Measurements from ENCODE around the gene SLC35A5. TPM values are rescaled to one million over a fixed set of nuclear protein-coding genes. Genes with fewer than 3 reads are reported as not detected.
A peak's percentile ranks its signal among the peaks of the same experiment; 100 is the strongest.

The SLC35A5 gene
- total RNA-seq, 2 donors from 2014 or later = 16.4 to 16.5 TPM

DNA sequence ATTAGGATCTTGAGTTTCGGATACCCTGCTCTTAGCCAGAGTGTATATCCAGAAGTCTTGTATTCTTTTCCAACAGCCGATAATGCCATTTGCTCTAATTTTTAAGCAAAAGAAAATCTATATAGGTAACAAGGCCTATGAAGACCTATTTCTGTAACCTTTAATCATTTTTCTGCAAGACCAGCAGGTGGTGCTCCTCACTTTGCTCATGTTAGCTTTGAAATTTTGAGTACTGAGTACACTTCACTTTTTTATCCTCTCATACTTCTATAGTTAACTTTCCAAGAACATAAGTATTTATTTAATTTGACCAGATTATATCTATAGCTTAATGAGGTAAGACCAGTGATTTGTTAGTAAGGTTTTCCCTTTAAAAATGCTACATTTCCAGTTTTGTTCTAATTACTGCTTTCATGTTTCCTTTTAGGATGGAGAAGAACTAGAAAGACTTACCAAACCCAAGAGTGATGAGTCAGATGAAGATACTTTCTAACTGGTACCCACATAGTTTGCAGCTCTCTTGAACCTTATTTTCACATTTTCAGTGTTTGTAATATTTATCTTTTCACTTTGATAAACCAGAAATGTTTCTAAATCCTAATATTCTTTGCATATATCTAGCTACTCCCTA lies 20.5 kb downstream of the SLC35A5 start:
- H3K4me3 ChIP-seq = no peak overlapping the region
- H3K9me3 ChIP-seq = no peaks in the 10 kb centered on the region
- DNase-seq (ENCODE audit: low spot score) = no peak
- H3K27ac ChIP-seq = no peak overlapping the region
- H3K27me3 ChIP-seq = no peaks in the 10 kb centered on the region
- TF ChIP-seq, protein P1, sequence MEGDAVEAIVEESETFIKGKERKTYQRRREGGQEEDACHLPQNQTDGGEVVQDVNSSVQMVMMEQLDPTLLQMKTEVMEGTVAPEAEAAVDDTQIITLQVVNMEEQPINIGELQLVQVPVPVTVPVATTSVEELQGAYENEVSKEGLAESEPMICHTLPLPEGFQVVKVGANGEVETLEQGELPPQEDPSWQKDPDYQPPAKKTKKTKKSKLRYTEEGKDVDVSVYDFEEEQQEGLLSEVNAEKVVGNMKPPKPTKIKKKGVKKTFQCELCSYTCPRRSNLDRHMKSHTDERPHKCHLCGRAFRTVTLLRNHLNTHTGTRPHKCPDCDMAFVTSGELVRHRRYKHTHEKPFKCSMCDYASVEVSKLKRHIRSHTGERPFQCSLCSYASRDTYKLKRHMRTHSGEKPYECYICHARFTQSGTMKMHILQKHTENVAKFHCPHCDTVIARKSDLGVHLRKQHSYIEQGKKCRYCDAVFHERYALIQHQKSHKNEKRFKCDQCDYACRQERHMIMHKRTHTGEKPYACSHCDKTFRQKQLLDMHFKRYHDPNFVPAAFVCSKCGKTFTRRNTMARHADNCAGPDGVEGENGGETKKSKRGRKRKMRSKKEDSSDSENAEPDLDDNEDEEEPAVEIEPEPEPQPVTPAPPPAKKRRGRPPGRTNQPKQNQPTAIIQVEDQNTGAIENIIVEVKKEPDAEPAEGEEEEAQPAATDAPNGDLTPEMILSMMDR (IDR thresholded peaks at IDR 0.05) = peak in 1 of 2 donors; percentile 62
- H3K4me1 ChIP-seq = peaks cover 0 to 12% of the 10 kb centered on the region in 2 donors
- peaks cover 31% of the 10 kb centered on the region for H3K36me3 ChIP-seq

DNA sequence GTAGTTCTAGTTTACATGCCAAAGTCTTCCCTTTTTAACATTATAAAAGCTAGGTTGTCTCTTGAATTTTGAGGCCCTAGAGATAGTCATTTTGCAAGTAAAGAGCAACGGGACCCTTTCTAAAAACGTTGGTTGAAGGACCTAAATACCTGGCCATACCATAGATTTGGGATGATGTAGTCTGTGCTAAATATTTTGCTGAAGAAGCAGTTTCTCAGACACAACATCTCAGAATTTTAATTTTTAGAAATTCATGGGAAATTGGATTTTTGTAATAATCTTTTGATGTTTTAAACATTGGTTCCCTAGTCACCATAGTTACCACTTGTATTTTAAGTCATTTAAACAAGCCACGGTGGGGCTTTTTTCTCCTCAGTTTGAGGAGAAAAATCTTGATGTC lies 21.3 kb downstream of the SLC35A5 start:
- Histone ChIP-seq H3K4me3 (no peak overlapping the region), H3K9me3 (no peaks in the 10 kb centered on the region), H3K27ac (no peak overlapping the region), H3K36me3 (peaks cover 39% of the 10 kb centered on the region), H3K4me1 (peaks cover 0 to 12% of the 10 kb centered on the region in 2 donors), H3K27me3 (no peaks in the 10 kb centered on the region)
- no peak for DNase-seq (ENCODE audit: low spot score)
- TF ChIP-seq, protein P1 (IDR thresholded peaks at IDR 0.05) = no peak

DNA sequence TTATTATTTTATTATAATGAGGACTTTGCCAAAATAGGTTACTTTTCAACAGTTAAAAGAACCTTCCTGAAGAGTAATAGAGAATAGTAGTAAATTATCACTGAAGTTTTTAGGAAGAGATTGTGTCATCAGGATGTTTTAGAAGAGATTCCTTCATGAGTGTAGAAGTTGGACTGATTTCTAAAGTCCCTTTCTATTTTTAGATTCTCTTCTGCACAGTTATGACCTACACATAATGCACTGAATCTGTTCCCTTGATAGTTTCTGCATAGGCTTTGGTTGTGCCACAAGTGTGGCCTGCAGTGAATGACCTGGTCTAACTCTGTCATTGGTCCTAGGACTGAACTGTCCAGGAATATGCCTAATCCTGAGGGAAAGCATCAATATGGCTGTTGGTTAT lies 23.9 kb downstream of the SLC35A5 start:
- TF ChIP-seq, protein P1 (IDR thresholded peaks at IDR 0.05) = no peak
- H3K9me3 ChIP-seq = no peaks in the 10 kb centered on the region
- H3K36me3 ChIP-seq = peaks cover 47% of the 10 kb centered on the region
- no peak overlapping the region for H3K27ac ChIP-seq
- no peak overlapping the region for H3K4me3 ChIP-seq
- DNase-seq (ENCODE audit: low spot score) = no peak
- H3K4me1 ChIP-seq = peaks cover 0 to 1% of the 10 kb centered on the region in 2 donors
- no peaks in the 10 kb centered on the region for H3K27me3 ChIP-seq

DNA sequence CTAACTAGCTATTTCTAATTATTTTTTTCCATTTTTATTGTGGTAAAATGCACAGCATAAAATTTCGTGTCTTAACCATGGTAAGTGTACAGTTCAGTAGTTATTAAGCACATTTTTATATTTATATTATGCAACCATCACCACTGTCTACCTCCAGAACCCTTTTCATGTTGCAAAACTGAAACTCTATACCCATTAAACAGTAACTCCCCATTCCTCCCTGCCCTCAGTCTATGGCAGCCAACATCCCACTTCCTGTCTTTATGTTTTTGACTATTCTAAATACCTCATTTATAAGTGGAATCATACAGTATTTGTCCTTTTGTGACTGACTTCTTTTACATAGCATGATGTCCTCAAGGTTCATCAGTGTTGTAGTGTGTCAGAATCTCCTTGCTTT lies 25.5 kb downstream of the SLC35A5 start:
- TF ChIP-seq, protein P1 (IDR thresholded peaks at IDR 0.05) = no peak

DNA sequence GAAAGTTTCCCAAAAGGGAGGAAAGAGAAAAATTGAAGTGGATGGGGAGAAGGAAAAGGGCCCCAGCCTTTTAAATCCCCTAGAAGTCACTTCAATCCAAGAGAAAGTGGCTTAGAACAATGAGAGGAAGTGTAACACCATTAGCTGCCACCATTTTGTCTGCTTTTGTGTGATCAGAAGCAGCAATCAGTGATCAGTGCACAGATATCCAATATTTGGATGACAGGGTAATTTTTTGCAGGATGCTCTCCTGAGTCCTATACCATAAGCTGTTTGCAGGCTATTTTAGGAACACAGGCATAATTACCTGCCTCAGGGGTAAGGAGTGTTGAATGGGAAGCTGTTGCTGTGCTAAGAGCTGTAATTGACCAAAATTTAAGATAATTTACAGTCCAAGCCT lies 31.4 kb downstream of the SLC35A5 start:
- TF ChIP-seq, protein P1 (IDR thresholded peaks at IDR 0.05) = no peak
- H3K27ac ChIP-seq = no peak overlapping the region
- DNase-seq (ENCODE audit: low spot score) = no peak
- no peaks in the 10 kb centered on the region for H3K9me3 ChIP-seq
- no peaks in the 10 kb centered on the region for H3K27me3 ChIP-seq
- no peaks in the 10 kb centered on the region for H3K4me1 ChIP-seq
- H3K36me3 ChIP-seq = peaks cover 12% of the 10 kb centered on the region
- H3K4me3 ChIP-seq = no peak overlapping the region

More for the DNA sequence above, 25.5 kb downstream of the SLC35A5 start:
- Histone ChIP-seq H3K27ac (no peak overlapping the region), H3K4me1 (no peaks in the 10 kb centered on the region), H3K36me3 (peaks cover 47% of the 10 kb centered on the region), H3K27me3 (no peaks in the 10 kb centered on the region), H3K4me3 (no peak overlapping the region), H3K9me3 (no peaks in the 10 kb centered on the region)
- DNase-seq (ENCODE audit: low spot score) = no peak

DNA sequence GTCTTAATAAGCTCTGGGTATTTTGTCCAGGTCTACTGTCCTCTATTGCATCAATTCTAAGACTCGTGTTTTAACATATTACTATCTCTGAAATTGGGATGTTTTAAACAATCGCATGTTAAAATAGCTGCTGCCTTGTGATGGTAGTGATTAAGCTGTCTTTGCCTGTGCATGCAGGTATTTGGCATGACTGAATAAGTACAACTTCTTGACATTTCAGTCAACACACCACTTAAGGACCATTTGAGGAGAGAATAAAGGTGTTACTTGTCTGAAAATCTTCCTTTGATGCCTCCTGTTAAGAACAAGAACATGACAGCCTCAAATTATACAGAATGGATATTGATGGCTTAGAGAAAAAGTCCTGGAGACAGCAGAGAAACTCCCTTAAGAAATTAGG lies 33.0 kb downstream of the SLC35A5 start:
- Histone ChIP-seq H3K4me3 (no peak overlapping the region), H3K9me3 (no peaks in the 10 kb centered on the region), H3K27me3 (no peaks in the 10 kb centered on the region), H3K27ac (no peak overlapping the region), H3K4me1 (no peaks in the 10 kb centered on the region), H3K36me3 (peaks cover 5% of the 10 kb centered on the region)
- TF ChIP-seq, protein P1 (IDR thresholded peaks at IDR 0.05) = no peak
- DNase-seq (ENCODE audit: low spot score) = no peak
